Aorta (tissue), 5 donors: ENCODE data around the gene PPID. TPM values are rescaled to one million over a fixed set of nuclear protein-coding genes. Genes with fewer than 3 reads are reported as not detected.
A peak's percentile ranks its signal among the peaks of the same experiment; 100 is the strongest.

Experiments
- ATAC-seq: fragments of 200-7000 bp; cut with Tn5 transposase; one replicate; pipeline ENCODE4 v1.9.1; 2022; ENCODE audit warnings: moderate library complexity; ENCODE audit not compliant: low FRiP score
- DNase-seq, 2 donors: peaks; one replicate each; pipeline ENCODE4 v3.0.0-alpha.2; 2020
- H3K27ac ChIP-seq, 2 donors: one replicate each; pipeline ENCODE4 v1.5.1; 2013; ENCODE audit warnings: low read length in 2 of 2, mild to moderate bottlenecking in 2 of 2, moderate library complexity in 2 of 2, control low read depth in 1 of 2, inconsistent platforms in 1 of 2, low read depth in 1 of 2
- H3K27me3 ChIP-seq, 2 donors: one replicate each; pipeline ENCODE4 v1.6.1; 2013; ENCODE audit warnings: control low read depth in 1 of 2, low read length in 1 of 2, mild to moderate bottlenecking in 1 of 2, moderate library complexity in 1 of 2; ENCODE audit not compliant: insufficient read depth in 2 of 2, control insufficient read depth in 1 of 2
- H3K36me3 ChIP-seq, 2 donors: one replicate each; pipeline ENCODE4 v1.6.1; 2013; ENCODE audit warnings: control low read depth in 1 of 2, low read length in 1 of 2, mild to moderate bottlenecking in 1 of 2; ENCODE audit not compliant: insufficient read depth in 2 of 2, control insufficient read depth in 1 of 2
- H3K4me1 ChIP-seq, 2 donors: one replicate each; pipeline ENCODE4 v1.6.1; 2013; ENCODE audit warnings: low read length in 2 of 2, control low read depth in 1 of 2, mild to moderate bottlenecking in 1 of 2, moderate library complexity in 1 of 2; ENCODE audit not compliant: insufficient read depth in 2 of 2, control insufficient read depth in 1 of 2
- H3K4me3 ChIP-seq, 2 donors: one replicate each; pipeline ENCODE4 v1.5.1; 2013; ENCODE audit warnings: low read length in 2 of 2, control low read depth in 1 of 2, mild to moderate bottlenecking in 1 of 2
- H3K9me3 ChIP-seq: one replicate; pipeline ENCODE4 v1.6.1; 2013; ENCODE audit warnings: mild to moderate bottlenecking, low read length; ENCODE audit not compliant: control insufficient read depth
- WGBS, 2 donors: extraction: QIAGEN DNeasy Blood & Tissue Kit; methylation state at CpG; one replicate each; pipeline ENCODE4 v1.1.7; 2013; 5-methylcytosine and 5-hydroxymethylcytosine counted together
- intact Hi-C, 2 donors: fragments of 100-400 bp; cut with DNase I; formaldehyde crosslinking; loops; one replicate each; pipeline versions ENCODE4 v1.14.2 to v1.15.0; 2022
- polyA plus RNA-seq, 2 donors: library from polyadenylated mRNA; stranded (reverse); fragments of 200-250 nt; gene quantifications; one replicate each; pipeline ENCODE4 v1.2.3, GENCODE V29; 2013
- total RNA-seq, 2 donors: library from RNA; stranded (reverse); fragmentation: NEBNext Ultra II Directional; extraction: Animal tissue kit (Norgen Biotek cat#: 25700); gene quantifications; one replicate each; pipeline ENCODE4 v1.2.1, GENCODE V29; 2021
- donor health status: healthy with polysubstance abuse.
- donor health status: Bipolar disorder and iron deficiency.
- donor health status: DM: no; HTN: no; CAD: no.
- donor health status: DM: no; HTN: no; CAD: no.
- donor health status: DM: yes; HTN: yes; CAD: no.

Gene PPID
- total and polyA plus RNA-seq, 4 donors, result 14.2 to 36.3 (median 20.0) TPM

DNA sequence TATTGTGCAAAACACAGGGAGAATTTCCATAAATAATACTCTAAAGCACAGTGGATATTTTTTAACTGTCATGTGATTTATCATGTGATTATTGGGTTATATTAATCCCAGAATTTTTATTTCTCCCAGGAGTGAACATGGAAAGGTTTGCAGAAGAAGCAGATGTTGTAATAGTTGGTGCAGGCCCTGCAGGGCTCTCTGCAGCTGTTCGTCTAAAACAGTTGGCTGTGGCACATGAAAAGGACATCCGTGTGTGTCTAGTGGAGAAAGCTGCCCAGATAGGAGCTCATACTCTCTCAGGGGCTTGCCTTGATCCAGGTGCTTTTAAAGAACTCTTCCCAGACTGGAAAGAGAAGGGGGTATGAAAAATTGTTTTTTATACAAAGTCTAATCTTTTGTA is 41.1 kb downstream of the PPID start:
- intact Hi-C loops, result no loop called here
- ATAC-seq (no peak), DNase-seq (no peak)
- Histone ChIP-seq H3K9me3 (no peaks in the 10 kb centered on the region), H3K4me3 (no peak overlapping the region), H3K4me1 (no peaks in the 10 kb centered on the region), H3K36me3 (peaks cover 0 to 3% of the 10 kb centered on the region in 2 donors), H3K27ac (no peak overlapping the region), H3K27me3 (no peaks in the 10 kb centered on the region)
- WGBS, 2 donors, result 66 to 70% methylated on average over 2 of the region's 2 CpGs

GRCh38 chr4:158681629-158682028 is 41.6 kb downstream of the PPID start:
- ATAC-seq (no peak), DNase-seq (no peak)
- Histone ChIP-seq H3K9me3 (no peaks in the 10 kb centered on the region), H3K36me3 (peaks cover 0 to 3% of the 10 kb centered on the region in 2 donors), H3K4me3 (no peak overlapping the region), H3K4me1 (no peaks in the 10 kb centered on the region), H3K27ac (no peak overlapping the region), H3K27me3 (no peaks in the 10 kb centered on the region)
- intact Hi-C loops, result no loop called here
- 90 to 94% methylated on average over 1 of the region's 1 CpG for WGBS, 2 donors

DNA sequence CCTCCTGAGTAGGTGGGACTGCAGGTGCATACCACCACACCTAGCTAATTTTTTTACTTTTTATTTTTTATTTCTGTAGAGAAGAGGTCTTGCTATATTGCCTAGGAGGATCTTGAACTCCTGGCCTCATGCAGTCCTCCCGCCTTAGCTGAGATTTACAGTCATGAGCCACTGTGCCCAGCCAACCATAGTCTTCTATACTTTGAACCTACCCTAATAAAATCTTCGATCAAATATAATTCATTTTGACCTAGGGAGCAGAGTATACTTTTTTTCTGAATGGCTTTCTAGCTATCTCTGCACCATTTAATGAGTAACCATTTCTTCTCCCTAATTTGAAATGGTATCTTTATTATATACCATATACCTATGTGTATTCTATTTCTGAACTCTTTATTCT is 44.4 kb downstream of the PPID start:
- no peaks in the 10 kb centered on the region for H3K4me1 ChIP-seq
- WGBS, 2 donors, result 96 to 99% methylated on average over 2 of the region's 2 CpGs

GRCh38 chr4:158676076-158676475 is 47.1 kb downstream of the PPID start:
- Histone ChIP-seq H3K9me3 (no peaks in the 10 kb centered on the region), H3K36me3 (no peaks in the 10 kb centered on the region), H3K4me1 (no peaks in the 10 kb centered on the region), H3K27ac (no peak overlapping the region), H3K4me3 (no peak overlapping the region), H3K27me3 (no peaks in the 10 kb centered on the region)
- intact Hi-C loops, result no loop called here
- no peak for DNase-seq
- no peak for ATAC-seq
- WGBS, 2 donors, result 83% methylated on average over 5 of the region's 5 CpGs

More for the DNA sequence above, 44.4 kb downstream of the PPID start:
- Histone ChIP-seq H3K9me3 (no peaks in the 10 kb centered on the region), H3K4me3 (no peak overlapping the region), H3K27me3 (no peaks in the 10 kb centered on the region), H3K36me3 (peaks cover 0 to 2% of the 10 kb centered on the region in 2 donors), H3K27ac (no peak overlapping the region)
- no peak for DNase-seq
- no peak for ATAC-seq
- intact Hi-C loops, result no loop called here

DNA sequence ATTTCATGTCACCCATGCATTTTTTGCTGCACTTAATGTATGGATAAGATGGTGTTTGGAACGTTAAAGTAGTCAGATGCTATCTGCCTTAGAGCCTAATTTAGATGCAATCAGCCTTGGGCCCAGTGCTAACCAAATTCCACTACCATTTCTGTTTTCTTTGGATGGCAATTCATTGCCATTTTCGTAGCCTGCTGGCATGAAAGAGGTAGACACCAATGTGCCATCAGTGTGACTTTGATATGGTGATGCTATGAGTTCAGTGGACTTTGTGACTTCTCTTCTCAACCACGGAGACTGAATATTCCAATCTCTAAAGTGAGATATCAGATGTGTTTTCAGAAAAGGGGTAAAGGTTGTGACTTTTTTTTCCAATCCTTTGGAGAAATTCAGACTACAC is 49.6 kb downstream of the PPID start:
- intact Hi-C loops, result loop anchor here in 1 of 2 donors (5.0 kb wide), 1 partner anchor 556 kb away; no protein-coding TSS in a partner anchor
- Histone ChIP-seq H3K4me3 (no peak overlapping the region), H3K4me1 (no peaks in the 10 kb centered on the region), H3K27me3 (no peaks in the 10 kb centered on the region), H3K9me3 (no peaks in the 10 kb centered on the region), H3K27ac (no peak overlapping the region), H3K36me3 (no peaks in the 10 kb centered on the region)
- ATAC-seq (no peak), DNase-seq (no peak)
- 48 to 50% methylated on average over 3 of the region's 3 CpGs for WGBS, 2 donors

GRCh38 chr4:158671915-158672806 is 51.0 kb downstream of the PPID start, which contains the start of gene ETFDH:
Gene ETFDH (plus strand): TSS chr4:158672296. CDS start chr4:158672457, 161 bp downstream.
- WGBS, 2 donors, result 0 to 1% methylated on average over 58 to 60 of the region's 60 CpGs
- H3K36me3 ChIP-seq, result no peaks in the 10 kb centered on the region
- peak within 1 kb of the TSS; percentile 28 to 49 for H3K27ac ChIP-seq
- ATAC-seq, result peak; percentile 98
- no peaks in the 10 kb centered on the region for H3K4me1 ChIP-seq
- DNase-seq, result peak; percentile 99 to 100
- no peaks in the 10 kb centered on the region for H3K9me3 ChIP-seq
- intact Hi-C loops, result loop anchor here in 1 of 2 donors (5.0 kb wide), 1 partner anchor 555 kb away; no protein-coding TSS in a partner anchor
- H3K4me3 ChIP-seq, result peak within 1 kb of the TSS; percentile 32 to 65
- H3K27me3 ChIP-seq, result no peaks in the 10 kb centered on the region

DNA sequence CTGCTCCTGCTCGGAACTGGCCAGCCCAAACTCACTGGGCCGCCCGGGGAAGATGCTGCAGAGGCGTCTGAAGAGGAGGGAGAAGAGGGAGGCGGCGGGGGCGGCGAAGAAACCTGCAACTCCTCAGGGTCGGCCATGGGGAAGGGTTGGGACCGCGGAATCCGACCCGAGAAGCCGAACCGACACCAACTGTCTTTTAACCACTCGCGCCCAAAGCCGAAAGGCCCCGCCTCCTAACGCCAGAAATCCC is 51.6 kb downstream of the PPID start, which contains the start of gene C4orf46:
Gene C4orf46 (minus strand): TSS at position 223 of the 250 bp plus-strand sequence. CDS start 86 bp downstream, at position 137.
- DNase-seq (no peak), ATAC-seq (no peak)
- intact Hi-C loops, result loop anchor here in 1 of 2 donors (5.0 kb wide), 1 partner anchor 554 kb away; no protein-coding TSS in a partner anchor

DNA sequence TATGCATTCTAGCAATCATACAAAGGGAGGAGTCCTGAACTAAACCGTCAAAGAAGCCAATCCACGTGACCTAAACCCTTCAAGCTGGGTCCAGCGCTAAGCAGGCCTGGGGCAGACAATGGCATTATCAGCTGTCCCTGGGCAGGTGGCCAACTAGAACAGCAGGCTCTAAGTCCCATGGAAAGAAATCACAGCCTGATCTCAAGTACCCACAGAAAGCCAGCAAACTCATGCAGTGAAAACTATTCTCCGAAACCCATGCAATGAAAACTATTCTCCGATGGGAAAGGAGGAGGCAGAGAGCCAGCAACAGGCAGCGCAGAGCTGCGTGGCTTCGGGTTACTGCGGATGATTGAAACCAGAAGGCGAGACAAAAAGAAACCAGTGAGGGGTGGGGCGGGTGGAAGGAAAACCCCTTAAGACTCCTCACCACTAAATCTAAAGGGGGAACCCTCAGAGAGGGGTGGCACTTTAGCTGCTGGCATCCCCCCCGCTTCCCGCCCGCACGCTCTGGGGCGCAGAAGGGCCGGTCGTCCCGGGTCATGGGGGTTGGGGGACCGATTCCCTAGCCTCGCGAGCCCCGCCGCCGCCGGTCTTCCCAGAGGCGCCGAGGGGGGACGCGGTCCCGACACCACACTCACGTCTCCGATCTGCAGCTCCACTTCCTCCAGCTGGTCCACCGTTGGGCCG is 52.1 kb downstream of the PPID start:
- no peaks in the 10 kb centered on the region for H3K4me1 ChIP-seq
- peak overlapping the region in 1 of 2 donors; percentile 49 for H3K27ac ChIP-seq
- H3K4me3 ChIP-seq, result peak overlapping the region; percentile 32 to 59
- H3K36me3 ChIP-seq, result no peaks in the 10 kb centered on the region
- H3K27me3 ChIP-seq, result no peaks in the 10 kb centered on the region
- H3K9me3 ChIP-seq, result no peaks in the 10 kb centered on the region
- peak; percentile 1 for ATAC-seq
- WGBS, 2 donors, result 0% methylated on average over 31 to 35 of the region's 35 CpGs
- intact Hi-C loops, result loop anchor here in 1 of 2 donors (5.0 kb wide), 1 partner anchor 554 kb away; no protein-coding TSS in a partner anchor
- DNase-seq, result peak in 1 of 2 donors; percentile 69

More for the DNA sequence above, 51.6 kb downstream of the PPID start, which contains the start of gene C4orf46:
- Histone ChIP-seq H3K27me3 (no peaks in the 10 kb centered on the region), H3K9me3 (no peaks in the 10 kb centered on the region), H3K36me3 (no peaks in the 10 kb centered on the region), H3K27ac (peak within 1 kb of the TSS; percentile 28 to 49), H3K4me3 (peak within 1 kb of the TSS; percentile 32 to 65), H3K4me1 (no peaks in the 10 kb centered on the region)
- WGBS, 2 donors, result 0% methylated on average over 20 of the region's 20 CpGs
